Fibroblast of the aortic adventitia (primary cell): ENCODE data around the gene ANKRD49. TPM values are rescaled to one million over a fixed set of nuclear protein-coding genes. Genes with fewer than 3 reads are reported as not detected.

Experiments used
- DNase-seq: peaks from one replicate; pipeline ENCODE4 v3.0.0-alpha.2; 2010; ENCODE audit warnings: low read depth
- H3K4me3 ChIP-seq: 2 replicates; pipeline ENCODE4 v1.5.1; 2011; ENCODE audit warnings: low read depth, mild to moderate bottlenecking, control low read depth, low read length, moderate library complexity
- CTCF ChIP-seq: IDR thresholded peaks from 2 replicates; pipeline ENCODE4 v1.5.1; 2011; ENCODE audit warnings: mild to moderate bottlenecking, low read length, control low read depth, inconsistent platforms; ENCODE audit not compliant: insufficient read depth
- total RNA-seq: library from RNA; depleted of rRNA; stranded (reverse); fragments of >200 nt; gene quantifications from 2 replicates; pipeline ENCODE4 v1.2.3, GENCODE V29; 2012; ENCODE audit warnings: low replicate concordance

Gene ANKRD49
- total RNA-seq, 1 donor, result 13.9 TPM

- TF ChIP-seq CTCF, result no peak
- no peak overlapping the region for H3K4me3 ChIP-seq
These were observed 40.8 kb upstream of the ANKRD49 start for GRCh38 chr11:94452988-94453387.

GRCh38 chr11:94454301-94454700, 39.5 kb upstream of the ANKRD49 start:
- TF ChIP-seq CTCF, result no peak
- H3K4me3 ChIP-seq, result no peak overlapping the region
- DNase-seq, result no peak

More at GRCh38 chr11:94452988-94453387, 40.8 kb upstream of the ANKRD49 start:
- DNase-seq, result no peak

- no peak for TF ChIP-seq CTCF
- H3K4me3 ChIP-seq, result no peak overlapping the region
- no peak for DNase-seq
These were observed 37.9 kb upstream of the ANKRD49 start for GRCh38 chr11:94455861-94456260.

- H3K4me3 ChIP-seq, result no peak overlapping the region
- TF ChIP-seq CTCF, result no peak
- no peak for DNase-seq
These were observed 36.4 kb upstream of the ANKRD49 start for GRCh38 chr11:94457118-94458029.

- no peak for DNase-seq
- no peak for TF ChIP-seq CTCF
- H3K4me3 ChIP-seq, result no peak overlapping the region
These were observed 34.2 kb upstream of the ANKRD49 start for GRCh38 chr11:94459576-94459975.

- no peak overlapping the region for H3K4me3 ChIP-seq
- no peak for TF ChIP-seq CTCF
- no peak for DNase-seq
These were observed 24.4 kb upstream of the ANKRD49 start for GRCh38 chr11:94469416-94469815.
